UCSD-AML1 (cell line): ENCODE measurements around the gene DUOX1.
"Not testable (repeated sequence)": the region's sequence is repeated elsewhere in the genome, so short reads cannot be mapped to it uniquely, and the experiment has no call there.

Source experiments
- DNase-seq: peaks from one replicate; lab custom pipeline; 2025; ENCODE audit not compliant: unreplicated experiment; lab: John Stamatoyannopoulos, UW

The DUOX1 gene

DNA sequence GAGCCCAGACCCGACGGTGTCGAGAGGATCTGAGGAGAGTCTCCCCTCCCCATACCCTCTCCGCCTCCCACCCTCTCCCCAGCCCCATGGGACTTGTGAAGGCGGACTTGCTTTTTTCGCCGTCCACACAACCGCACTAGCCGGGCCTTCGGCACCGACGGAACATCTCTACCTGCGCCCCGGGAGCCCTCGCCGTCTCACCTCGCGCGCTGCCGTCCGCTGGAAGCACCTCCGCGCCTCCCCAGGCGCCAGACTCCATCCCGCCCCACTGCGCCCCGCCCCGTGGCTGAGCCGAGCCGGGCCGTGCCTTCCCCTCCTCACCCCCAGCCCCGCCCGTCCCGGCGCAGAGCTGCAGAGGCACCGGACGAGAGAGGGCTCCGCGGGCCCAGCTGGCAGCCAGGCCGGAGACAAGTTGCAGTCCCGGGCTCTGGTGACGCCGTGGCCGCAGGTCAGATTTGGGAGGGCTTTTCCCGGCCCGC is at the start of gene DUOX1, which contains the start of gene DUOXA1:
Gene DUOX1 (plus strand): TSS at position 344 of the 479 bp plus-strand sequence. CDS start 1,973 bp downstream, outside the sequence.
Gene DUOXA1 (minus strand): TSS at position 229 of the 479 bp plus-strand sequence. CDS start 6,865 bp downstream, outside the sequence.
- no peak for DNase-seq

DNA sequence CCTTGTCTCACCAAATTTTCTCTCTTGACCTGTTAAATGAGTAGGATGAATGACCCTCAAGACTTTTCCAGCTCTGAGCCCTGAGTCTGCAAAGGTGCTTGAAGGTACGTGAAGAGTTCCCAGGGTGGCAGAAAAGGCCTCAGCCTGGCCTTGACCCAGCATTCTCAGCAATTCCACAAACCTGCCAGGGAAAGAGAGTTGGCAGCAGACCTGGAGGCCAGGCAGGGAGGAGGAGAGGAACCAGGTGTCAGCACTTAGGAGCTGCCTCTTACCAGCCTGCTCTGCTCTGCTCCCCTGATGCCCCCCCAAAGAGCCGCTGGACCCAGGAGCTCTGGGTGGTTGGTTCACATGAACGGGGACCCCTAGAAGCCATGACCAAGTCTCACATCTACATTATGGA is 49.2 kb upstream of the DUOX1 start:
- DNase-seq: not testable (repeated sequence)

DNA sequence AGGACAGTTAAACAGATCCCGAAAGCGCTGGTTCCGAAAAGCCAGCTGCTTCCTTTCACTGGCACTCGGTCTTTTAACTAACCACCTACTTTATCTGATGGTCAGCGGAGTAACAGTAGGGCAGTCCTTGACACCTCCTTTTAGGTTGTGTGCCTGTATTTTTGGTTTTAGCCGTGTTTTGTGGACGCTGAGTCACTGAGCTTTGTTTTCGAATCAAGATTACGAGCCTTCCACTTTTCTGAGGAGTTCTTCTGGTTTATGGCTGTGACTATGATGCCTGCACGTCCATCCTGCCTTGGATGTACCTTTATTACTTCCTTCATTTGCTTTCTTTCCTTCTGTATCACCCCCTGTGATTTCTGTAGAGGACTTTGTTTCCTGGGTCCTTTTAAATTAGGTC is 47.4 kb upstream of the DUOX1 start:
- DNase-seq: not testable (repeated sequence)

DNA sequence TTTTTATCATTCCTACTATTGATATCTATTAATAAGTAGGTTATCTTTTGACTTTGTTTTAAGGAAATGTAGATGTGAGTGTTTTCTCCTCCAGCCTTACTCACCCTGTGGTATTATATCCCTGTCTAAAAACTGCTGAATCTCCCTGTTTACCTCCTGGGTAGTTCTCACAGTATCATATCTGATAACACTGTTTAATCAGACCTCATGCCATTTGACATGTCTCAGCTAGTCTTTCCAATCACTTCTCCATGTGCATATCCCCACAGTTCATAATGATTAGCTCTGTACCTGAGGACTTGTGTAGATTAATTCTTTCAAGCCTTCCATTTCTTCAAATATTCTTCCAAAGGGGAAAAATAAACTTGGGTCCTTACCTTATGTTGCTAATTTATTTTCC is 46.6 kb upstream of the DUOX1 start:
- no peak for DNase-seq

DNA sequence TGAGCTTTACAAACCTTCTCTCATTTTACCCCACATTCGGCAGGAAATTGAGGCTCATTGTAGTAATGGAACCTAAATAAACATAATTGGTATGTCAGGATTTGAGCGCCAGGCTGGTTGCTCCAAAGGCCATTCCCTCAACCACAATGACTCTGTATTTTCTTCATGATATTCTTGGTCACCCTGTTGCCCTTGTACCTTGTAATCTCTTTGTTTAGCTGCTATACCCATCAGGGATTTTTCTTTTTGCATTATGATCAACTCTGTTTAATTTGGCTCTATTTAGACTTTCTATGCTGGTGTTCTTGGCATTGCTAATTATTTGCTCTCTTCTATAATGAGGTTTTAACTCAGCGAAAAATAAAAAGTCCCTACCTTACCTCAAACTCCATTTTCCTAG is 45.6 kb upstream of the DUOX1 start:
- DNase-seq: no peak

DNA sequence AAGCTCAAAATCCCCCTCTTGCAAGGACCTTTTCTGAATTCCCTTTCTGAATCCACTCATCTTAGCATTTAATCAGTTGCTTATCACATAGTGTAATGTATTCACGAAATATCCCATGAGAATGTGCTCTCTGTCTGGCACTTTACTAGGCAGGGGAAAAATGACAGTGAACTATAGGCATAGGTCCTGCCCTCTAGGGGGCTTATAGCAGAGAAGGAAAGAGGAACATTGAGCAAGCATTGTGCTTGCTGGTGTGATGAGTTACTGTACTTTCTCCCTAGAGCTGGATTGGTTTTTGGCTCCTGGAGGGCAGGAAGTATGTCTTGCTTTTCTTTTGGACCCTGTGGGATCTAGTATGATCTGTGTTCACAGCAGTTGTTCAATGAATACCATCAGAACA is 42.3 kb upstream of the DUOX1 start:
- DNase-seq: no peak

DNA sequence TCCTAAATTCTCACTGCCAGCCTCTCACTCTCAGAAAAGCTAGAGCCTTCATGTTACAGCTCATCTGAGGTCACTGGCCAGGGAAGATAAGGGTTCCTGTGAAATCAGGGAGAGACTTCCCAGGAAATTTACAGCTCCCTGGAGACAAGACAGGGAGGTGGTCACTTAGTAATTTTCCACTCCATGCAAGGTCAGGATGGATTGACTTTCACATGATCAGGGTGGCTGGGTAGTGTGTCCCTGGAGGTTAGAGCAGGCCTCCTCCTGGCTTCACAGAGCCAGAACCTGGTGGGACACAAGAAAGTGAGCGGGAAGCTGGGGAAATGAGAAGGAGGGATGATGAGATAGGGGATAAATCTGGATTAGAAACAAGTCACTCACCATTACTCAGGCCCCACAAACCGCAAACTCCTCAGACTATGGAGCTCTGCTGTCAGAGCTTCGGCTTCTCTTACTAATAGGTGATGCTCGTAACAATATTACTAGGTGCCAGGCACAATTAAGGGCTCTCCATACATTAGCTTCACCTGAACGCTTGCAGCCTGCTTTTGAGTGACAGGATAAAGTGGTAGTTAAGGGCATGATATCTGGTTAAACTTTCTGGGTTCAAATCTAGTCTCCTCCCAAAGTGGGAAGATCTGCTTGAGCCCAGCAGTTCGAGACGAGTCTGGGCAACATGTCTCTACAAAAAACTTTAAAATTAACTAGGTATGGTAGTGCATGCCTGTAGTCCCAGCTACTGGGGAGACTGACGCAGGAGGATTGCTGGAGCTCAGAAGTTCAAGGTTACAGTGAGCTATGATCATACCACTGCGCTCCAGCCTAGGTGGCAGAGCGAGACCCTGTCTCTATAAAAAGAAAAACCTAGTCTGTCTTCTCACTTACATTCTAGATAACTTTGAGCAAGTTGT is 40.7 kb upstream of the DUOX1 start:
- no peak for DNase-seq

DNA sequence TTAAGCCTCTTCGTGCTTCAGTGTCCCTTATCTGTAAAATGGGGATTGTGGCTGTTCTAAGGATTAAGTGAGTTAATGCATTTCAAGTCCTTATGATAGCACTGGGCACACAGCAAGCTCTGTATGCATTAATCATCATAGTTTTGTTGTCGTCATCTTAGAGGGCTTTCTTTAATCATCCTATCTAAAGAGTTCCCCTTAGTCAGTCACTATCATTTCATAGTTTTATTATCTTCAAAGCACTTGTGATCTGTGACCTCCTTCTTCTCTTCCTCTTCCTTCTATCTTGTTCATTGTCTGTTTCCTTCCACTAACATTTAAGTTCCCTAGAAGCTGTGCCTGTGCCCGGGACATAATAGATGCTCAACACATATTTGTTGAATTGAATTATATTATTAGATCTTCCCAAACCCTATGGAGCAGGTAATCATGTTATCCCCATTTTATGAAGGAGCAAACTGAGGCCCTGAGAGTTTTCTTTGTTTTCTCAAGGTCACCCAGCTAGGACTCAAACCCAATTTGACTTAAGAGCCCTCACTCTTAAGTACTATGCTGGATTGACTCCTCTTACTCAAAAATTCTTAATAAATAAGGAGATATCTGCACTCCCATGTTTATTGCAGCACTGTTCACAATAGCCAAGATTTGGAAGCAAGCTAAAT is 40.0 kb upstream of the DUOX1 start:
- no peak for DNase-seq

DNA sequence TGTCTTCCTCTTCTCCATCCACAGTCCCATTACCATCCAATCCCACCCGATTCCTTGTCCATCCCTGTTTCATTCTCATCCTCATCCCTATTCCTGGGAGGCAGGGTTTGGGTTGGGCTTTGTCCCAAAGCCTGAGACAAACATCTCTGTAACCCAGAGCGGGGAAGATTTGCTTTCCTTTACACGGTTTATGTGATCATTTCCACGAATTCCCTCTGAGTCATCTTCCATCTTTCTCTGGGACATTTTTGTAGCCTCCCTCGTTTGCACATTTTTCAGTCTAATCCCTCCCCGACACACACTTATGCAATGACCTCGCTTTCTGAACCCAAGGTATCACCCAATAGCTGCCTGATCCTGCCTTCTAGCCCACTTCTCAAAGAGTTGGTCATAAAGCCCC is 38.6 kb upstream of the DUOX1 start:
- no peak for DNase-seq

DNA sequence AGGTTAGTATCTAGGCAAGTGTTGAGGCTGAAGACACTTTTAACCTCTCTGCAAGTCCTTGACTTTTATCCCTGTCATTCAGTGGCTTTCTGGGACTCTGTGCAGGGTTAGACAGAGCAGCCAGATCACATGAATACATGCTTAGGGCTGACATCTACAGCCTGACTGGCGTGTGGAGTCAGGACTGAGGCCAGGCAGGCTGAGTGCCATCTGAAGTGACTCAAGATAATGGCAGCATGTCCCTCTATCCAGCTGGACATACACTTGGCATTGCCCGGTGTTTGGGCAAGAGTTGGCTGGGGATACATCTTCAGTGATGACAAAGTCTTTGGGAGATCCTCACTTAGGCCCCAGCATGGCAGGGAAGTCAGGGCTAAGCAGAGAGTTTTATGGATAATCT is 38.2 kb upstream of the DUOX1 start:
- no peak for DNase-seq

DNA sequence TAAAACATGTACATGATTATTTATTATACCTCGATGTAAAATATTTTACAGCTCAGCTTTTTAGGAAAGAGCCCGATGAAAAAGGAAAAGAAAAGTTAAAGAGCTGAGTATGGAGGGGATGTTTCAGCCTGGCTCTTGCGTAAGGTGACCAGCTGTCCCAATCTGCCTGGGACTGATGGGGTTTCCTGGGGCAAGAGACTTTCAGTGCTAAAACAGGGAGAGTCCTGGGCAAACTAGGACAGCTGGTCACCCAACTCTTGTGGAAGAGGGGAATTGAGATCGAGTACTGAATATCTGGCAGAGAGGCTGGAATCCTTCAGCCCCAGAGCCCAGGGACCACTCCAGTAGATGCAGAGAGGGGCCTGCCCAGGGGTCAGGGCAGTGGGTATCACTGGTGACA is 36.8 kb upstream of the DUOX1 start:
- no peak for DNase-seq

DNA sequence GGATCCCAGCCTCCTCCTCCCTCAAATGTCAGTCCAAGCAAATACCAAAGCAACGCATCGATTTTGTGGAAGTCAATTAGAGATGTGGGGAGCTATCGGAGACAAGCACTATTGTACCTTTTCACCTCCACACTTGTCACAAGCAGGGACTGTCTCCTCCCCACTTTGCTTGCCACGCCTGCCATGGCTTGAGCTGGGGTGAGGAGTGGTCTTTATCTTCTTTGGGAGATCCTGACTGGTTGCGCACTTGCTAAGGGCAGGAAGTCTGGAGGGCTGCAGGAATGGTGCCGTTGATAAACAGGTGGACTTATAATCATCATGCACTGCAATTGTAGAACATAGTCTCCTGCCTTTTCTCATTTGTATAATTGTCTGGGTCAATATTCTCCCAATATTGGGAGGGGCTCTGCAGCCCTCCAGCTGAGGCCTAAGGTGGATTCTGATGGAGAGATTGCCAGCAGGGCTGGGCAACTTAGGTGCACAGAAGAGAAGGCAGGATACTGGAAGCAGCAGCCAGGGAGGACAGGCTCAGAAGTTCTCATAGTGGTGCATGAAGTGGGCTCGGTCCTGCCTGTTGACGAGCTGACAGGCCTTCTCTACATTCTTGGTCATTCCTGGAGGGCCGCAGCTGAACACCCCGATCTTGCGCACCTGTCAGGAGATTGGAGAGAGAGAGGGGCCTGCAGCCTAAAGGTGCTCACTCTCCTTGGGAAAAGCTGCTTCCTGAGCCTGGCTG is 36.0 kb upstream of the DUOX1 start:
- DNase-seq: no peak

DNA sequence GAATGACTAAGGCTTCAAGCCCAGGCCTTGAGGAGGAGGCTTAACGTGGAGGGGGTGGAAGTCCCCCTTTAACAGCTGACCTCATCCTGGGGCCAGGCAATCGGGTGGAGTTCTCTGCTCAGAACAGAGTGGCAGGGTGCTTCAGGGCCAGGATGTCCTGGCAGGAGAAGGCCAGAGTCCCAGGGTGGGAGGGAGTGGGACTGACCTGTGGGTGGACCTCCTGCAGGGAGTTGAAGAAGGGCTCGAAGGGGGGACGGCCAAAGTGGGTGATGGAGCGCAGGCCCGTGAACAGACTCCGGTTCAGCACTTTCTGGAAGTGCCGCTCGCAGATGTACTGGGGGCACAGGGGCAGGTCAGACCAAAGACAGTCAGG is 35.5 kb upstream of the DUOX1 start:
- DNase-seq: no peak

DNA sequence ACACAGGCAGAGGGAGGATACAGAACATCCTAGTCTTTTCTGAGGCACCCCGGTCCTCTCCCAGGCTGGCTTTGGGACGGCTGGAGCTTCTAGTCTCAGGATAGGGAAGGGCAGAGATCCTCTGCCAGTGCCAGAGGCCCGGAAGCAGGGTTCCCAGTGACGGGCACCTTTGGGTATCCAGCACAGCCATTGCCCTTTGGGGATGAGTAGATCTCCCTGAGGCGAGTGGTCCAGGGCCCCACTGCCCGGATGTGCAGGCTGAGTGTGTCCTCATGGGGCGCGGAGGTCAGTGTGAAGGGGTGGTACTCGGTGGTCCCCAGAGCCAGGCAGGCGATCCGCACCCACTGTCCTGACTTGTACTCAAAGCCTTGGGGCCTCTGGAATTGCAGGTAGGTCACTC is 34.1 kb upstream of the DUOX1 start:
- no peak for DNase-seq

DNA sequence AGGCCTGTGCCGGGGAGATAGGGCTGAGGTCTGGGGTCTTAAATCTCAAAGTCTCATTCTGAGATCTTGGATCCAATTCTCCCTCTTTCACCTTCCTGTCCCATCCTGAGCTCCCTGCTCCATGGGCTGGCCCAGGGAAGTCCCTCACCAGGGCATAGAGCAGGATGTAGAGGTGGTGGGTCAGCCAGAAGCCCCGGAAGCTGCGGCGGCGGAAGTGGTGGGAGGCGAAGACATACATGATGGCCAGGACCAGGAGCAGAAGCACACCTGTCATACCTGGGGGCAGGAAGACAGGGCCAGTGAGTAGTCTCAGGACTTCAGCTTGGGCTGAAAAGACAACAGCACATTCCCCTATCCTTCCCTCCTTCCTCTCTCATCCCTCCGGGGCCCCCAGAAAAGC is 32.3 kb upstream of the DUOX1 start:
- no peak for DNase-seq

DNA sequence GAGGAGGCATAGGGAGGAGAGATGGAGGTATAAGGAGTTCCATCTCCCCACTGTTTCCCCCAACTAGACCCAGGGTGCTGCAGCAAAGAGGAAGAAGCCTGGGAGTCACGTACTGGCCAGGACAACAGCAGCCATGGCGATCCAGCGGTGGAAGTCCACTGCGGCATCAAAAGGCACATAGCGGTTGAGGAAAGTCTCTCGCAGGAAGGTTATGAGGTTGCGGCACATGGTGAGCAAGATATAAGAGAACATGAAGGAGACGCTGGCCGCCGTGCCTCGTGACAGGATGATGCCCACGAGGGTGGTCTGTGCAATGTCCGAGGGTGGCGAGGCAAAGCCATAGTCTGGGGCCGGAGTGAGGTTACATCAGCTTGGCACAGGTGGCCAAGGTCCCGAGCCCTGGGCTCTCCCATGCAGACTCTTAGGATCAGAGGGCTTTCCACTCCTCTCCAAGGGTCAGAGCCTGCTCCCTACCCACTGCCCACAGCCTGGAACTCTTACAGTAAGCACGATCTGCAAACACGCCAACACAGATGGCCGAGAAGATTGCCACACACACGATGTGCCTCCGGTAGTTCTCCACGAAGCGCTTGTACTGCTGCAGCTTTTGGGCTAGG is 30.1 kb upstream of the DUOX1 start:
- DNase-seq: no peak

DNA sequence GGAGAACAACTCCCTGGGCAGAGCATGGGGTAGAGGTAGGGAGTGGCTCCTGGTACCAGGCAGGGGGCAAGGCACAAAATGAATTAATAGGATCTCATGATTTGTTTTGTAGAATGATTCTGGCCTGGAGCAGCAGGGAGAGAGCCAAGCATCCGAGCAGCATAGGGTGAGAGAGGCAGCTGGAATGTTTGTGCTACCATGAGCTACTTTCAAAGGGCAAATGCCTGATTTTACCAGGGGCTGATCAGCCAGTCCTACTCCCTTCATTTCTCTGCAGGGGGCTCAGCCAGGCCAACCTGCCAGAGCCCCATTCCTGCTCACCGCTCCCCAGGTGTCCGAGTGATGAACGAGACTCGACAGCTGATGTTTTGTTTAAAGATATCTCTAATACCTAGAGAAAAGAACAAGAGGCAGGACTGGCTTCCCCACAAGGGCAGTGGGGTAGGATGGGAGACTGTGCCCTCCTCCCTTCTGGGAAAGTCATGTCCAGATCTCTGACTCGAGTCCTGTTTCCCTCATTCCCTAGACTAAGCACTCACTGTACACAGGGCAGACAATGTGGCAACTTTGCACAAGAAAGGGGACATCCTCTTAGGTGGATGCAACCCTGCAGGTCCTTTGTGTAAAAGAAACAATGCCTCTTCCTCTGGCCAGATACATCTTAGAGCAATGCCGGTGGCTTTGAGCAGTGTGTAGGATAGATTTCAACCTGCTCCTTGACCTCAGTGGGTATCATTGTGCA is 28.7 kb upstream of the DUOX1 start:
- DNase-seq: no peak

DNA sequence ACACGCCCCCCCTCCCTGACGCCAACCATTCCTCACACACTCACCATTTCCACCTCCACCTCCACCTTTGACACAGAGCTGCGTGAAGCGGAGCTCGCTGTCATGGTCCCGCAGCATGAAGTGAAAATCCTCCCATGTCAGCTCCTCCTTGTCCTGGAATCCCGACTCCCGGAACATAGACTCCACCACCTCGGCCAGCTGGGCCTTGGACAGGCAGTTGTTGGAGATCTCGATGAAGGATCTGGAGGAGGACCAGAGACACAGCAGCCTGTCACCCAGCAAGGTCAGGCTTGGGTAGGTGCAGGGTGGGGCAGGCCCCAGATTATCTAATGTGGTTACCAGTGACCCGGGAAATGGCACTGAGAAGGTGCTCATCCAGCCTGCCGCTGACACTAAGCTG is 28.0 kb upstream of the DUOX1 start:
- no peak for DNase-seq

DNA sequence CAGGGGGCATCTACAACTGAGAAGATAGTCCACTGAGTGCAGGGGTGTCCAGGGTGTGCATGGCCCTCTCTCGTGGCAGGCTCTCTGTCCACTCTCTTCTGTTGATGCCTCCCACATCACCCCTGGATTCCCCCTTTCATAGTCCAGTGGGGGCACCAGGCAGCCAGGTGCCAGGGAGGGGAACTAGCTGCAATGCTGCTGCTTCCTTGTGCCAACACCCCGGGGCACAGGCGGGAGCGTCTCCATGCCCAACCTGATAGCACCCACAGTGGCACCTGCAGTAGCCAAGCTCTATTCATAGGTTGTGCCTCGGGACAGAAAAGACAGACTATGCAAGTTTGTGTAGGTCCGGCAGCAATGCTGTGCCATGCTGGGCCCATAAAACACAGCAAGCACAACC is 27.6 kb upstream of the DUOX1 start:
- DNase-seq: no peak

DNA sequence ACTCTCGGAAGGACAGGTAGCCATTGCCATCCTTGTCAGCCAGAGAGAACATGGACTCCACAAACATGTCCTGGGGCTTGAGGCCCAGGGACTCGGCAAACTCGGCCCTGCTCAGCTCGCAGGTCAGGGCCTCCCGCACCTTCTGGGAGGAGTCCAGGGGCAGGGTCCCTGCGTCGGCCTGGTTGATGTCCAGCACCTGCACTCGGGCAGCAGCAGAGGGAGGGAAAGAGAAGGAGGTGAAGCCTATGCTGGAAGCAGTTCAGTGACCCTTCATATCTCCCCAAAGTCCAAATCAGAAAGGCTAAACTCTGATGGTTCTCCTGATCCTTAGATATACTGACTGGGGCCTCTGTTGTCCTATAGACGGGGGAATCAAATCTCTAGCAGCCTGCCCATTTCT is 25.6 kb upstream of the DUOX1 start:
- not testable (repeated sequence) for DNase-seq
